ENCODE measurements around the gene CDRT15.

GRCh38 chr17:14204546-14204945 is 32.1 kb downstream of the CDRT15 start:
- TF ChIP-seq CTCF (tag by site-specific recombination; IDR thresholded peaks at IDR 0.05) (no peak), ZBTB7A (tag by site-specific recombination; IDR thresholded peaks at IDR 0.05; ENCODE audit: low read depth) (no peak), YY1 (tag by site-specific recombination; IDR thresholded peaks at IDR 0.05) (no peak), KLF16 (tag by site-specific recombination; IDR thresholded peaks at IDR 0.05) (no peak), GLIS1 (tag by site-specific recombination; IDR thresholded peaks at IDR 0.05) (no peak), ZNF585B (tag by site-specific recombination; IDR thresholded peaks at IDR 0.05) (no peak), ZNF350 (tag by site-specific recombination; IDR thresholded peaks at IDR 0.05) (no peak), ZNF174 (tag by site-specific recombination; IDR thresholded peaks at IDR 0.05) (no peak), SETDB1 (IDR thresholded peaks at IDR 0.05; ENCODE audit: insufficient read length, low read length) (no peak), REST (tag by site-specific recombination; IDR thresholded peaks at IDR 0.05) (no peak), ZNF324 (tag by site-specific recombination; IDR thresholded peaks at IDR 0.05) (no peak), ZNF23 (tag by site-specific recombination; IDR thresholded peaks at IDR 0.05; ENCODE audit: borderline replicate concordance) (no peak), PBX3 (CRISPR knock-in tag; IDR thresholded peaks at IDR 0.05) (no peak), ELK4 (IDR thresholded peaks at IDR 0.05; ENCODE audit: borderline replicate concordance, low read depth, low read length) (no peak)
